GM23338 (cell line): Measurements from ENCODE around the gene SMAP2. TPM values are rescaled to one million over a fixed set of nuclear protein-coding genes. Genes with fewer than 3 reads are reported as not detected.
A peak's percentile ranks its signal among the peaks of the same experiment; 100 is the strongest.
"Not testable (repeated sequence)": the region's sequence is repeated elsewhere in the genome, so short reads cannot be mapped to it uniquely, and the experiment has no call there.

Experiments
- ATAC-seq: fragments of 200-7000 bp; cut with Tn5 transposase; 3 replicates; pipeline ENCODE4 v1.9.1; 2020
- DNase-seq: peaks from one replicate; pipeline ENCODE4 v3.0.0-alpha.2; 2015; ENCODE audit warnings: low spot score
- H2AFZ ChIP-seq: fragments of 200-600 bp; sonication (generic); 2 replicates; pipeline ENCODE4 v1.8.0; 2016; ENCODE audit warnings: antibody characterized with exemption, mild to moderate bottlenecking, moderate library complexity
- H3F3A ChIP-seq: fragments of 200-600 bp; sonication (generic); replicated peaks from 2 replicates; pipeline ENCODE4 v1.8.0; 2017; ENCODE audit warnings: antibody characterized with exemption, mixed run types, low read depth
- H3K27ac ChIP-seq: fragments of 200-600 bp; sonication (generic); 2 replicates; pipeline ENCODE4 v1.6.1; 2016; ENCODE audit warnings: low read depth
- H3K27me3 ChIP-seq: fragments of 200-600 bp; sonication (generic); 2 replicates; pipeline ENCODE4 v1.8.0; 2016; ENCODE audit warnings: mild to moderate bottlenecking, mixed run types, moderate library complexity; ENCODE audit not compliant: insufficient read depth
- H3K36me3 ChIP-seq: fragments of 200-600 bp; sonication (generic); 2 replicates; pipeline ENCODE4 v1.8.0; 2016; ENCODE audit warnings: mild to moderate bottlenecking; ENCODE audit not compliant: insufficient read depth
- H3K4me1 ChIP-seq: fragments of 200-600 bp; sonication (generic); 2 replicates; pipeline ENCODE4 v1.8.0; 2016; ENCODE audit warnings: mild to moderate bottlenecking, moderate library complexity; ENCODE audit not compliant: insufficient read depth
- H3K4me2 ChIP-seq: fragments of 200-600 bp; sonication (generic); 2 replicates; pipeline ENCODE4 v1.7.1; 2017; ENCODE audit warnings: mixed run types
- H3K4me3 ChIP-seq: fragments of 200-600 bp; sonication (generic); 2 replicates; pipeline ENCODE4 v1.6.1; 2016; ENCODE audit warnings: mixed run types
- H3K79me2 ChIP-seq: fragments of 200-600 bp; sonication (generic); replicated peaks from 2 replicates; pipeline ENCODE4 v1.8.0; 2017; ENCODE audit warnings: mild to moderate bottlenecking; ENCODE audit not compliant: insufficient read depth
- H3K9me2 ChIP-seq: fragments of 200-600 bp; sonication (generic); 2 replicates; pipeline ENCODE4 v1.8.0; 2017; ENCODE audit not compliant: insufficient read depth
- H4K20me1 ChIP-seq: fragments of 200-600 bp; sonication (generic); replicated peaks from 2 replicates; pipeline ENCODE4 v1.8.0; 2017; ENCODE audit warnings: mild to moderate bottlenecking; ENCODE audit not compliant: insufficient read depth
- H3K27ac Mint-ChIP-seq: 2 replicates; pipeline ENCODE4 v1.8.0; 2020; ENCODE audit warnings: inconsistent platforms, mild to moderate bottlenecking, moderate library complexity, mixed read lengths
- H3K27me3 Mint-ChIP-seq: 3 replicates; pipeline ENCODE4 v1.8.0; 2022; ENCODE audit warnings: low read depth, mild to moderate bottlenecking, moderate library complexity, mixed read lengths, inconsistent platforms; ENCODE audit not compliant: insufficient read depth, poor library complexity
- H3K36me3 Mint-ChIP-seq: 3 replicates; pipeline ENCODE4 v1.8.0; 2021; ENCODE audit warnings: low read depth, mild to moderate bottlenecking, inconsistent platforms, moderate library complexity, mixed read lengths
- H3K4me1 Mint-ChIP-seq: 3 replicates; pipeline ENCODE4 v1.8.0; 2020; ENCODE audit warnings: mild to moderate bottlenecking, inconsistent platforms, mixed read lengths
- H3K4me3 Mint-ChIP-seq: 3 replicates; pipeline ENCODE4 v1.8.0; 2021; ENCODE audit warnings: moderate library complexity, mild to moderate bottlenecking, inconsistent platforms, mixed read lengths
- H3K9me3 Mint-ChIP-seq: 3 replicates; pipeline ENCODE4 v1.8.0; 2020; ENCODE audit warnings: moderate library complexity, mild to moderate bottlenecking, inconsistent platforms, mixed read lengths
- CTCF ChIP-seq, 2 experiments: fragments of 200-600 bp in 1 of 2; sonication (generic) in 1 of 2; conservative IDR thresholded peaks; 2 replicates each; pipeline versions ENCODE4 v1.5.1 to v1.6.1; 2016 to 2017; ENCODE audit warnings: antibody characterized with exemption in 2 of 2, low read depth in 2 of 2, mild to moderate bottlenecking in 2 of 2, moderate library complexity in 1 of 2
- ZNF114 ChIP-seq: fragments of 250-450 bp; sonication (Bioruptor Pico); IDR thresholded peaks from 2 replicates; pipeline ENCODE4 v1.5.0; 2020; ENCODE audit warnings: mild to moderate bottlenecking, moderate library complexity
- ZNF462 ChIP-seq: fragments of 250-450 bp; sonication (Bioruptor Pico); IDR thresholded peaks from 2 replicates; pipeline ENCODE4 v1.5.0; 2020; ENCODE audit warnings: mild to moderate bottlenecking, moderate library complexity
- polyA plus RNA-seq: library from polyadenylated mRNA; unstranded; fragments of >200 nt; fragmentation: Nextera tagmentation; extraction: Ambion mirVana; gene quantifications from 2 replicates; pipeline ENCODE4 v1.2.1, GENCODE V29; 2016
- total RNA-seq: library from RNA; depleted of rRNA; stranded (reverse); fragments of >200 nt; shearing (Covaris generic); gene quantifications from 2 replicates; pipeline ENCODE4 v1.2.3, GENCODE V29; 2014

The SMAP2 gene
- total and polyA plus RNA-seq, 2 experiments from 2014 or later = 2.9 to 4.8 TPM

GRCh38 chr1:40341491-40342380 is 31.8 kb upstream of the SMAP2 start:
- Mint-ChIP-seq H3K27ac (no peak overlapping the region), H3K27me3 (peaks cover 4% of the 10 kb centered on the region), H3K4me1 (0 out of 3 replicates have a peak, but pooled peaks cover 2% of the 10 kb centered on the region), H3K9me3 (no peaks in the 10 kb centered on the region), H3K4me3 (no peak overlapping the region), H3K36me3 (no peaks in the 10 kb centered on the region)
- H3K79me2 ChIP-seq = no peaks in the 10 kb centered on the region
- no peak overlapping the region for H3K4me3 ChIP-seq
- H2AFZ ChIP-seq = 0 out of 2 replicates have a peak overlapping the region, but pooled peaks have one; percentile 38
- H3K27ac ChIP-seq = no peak overlapping the region
- no peaks in the 10 kb centered on the region for H3K9me2 ChIP-seq
- no peak for DNase-seq
- no peak overlapping the region for H3K4me2 ChIP-seq
- H3K27me3 ChIP-seq = no peaks in the 10 kb centered on the region
- H4K20me1 ChIP-seq = no peaks in the 10 kb centered on the region
- no peak for TF ChIP-seq ZNF114 (CRISPR knock-in tag)
- ATAC-seq = no peak
- no peaks in the 10 kb centered on the region for H3K4me1 ChIP-seq
- no peaks in the 10 kb centered on the region for H3K36me3 ChIP-seq
- H3F3A ChIP-seq = no peaks in the 10 kb centered on the region

- not testable (repeated sequence) for H3K79me2 ChIP-seq, H3K36me3 Mint-ChIP-seq, H4K20me1 ChIP-seq, H3K4me3 ChIP-seq, DNase-seq, ATAC-seq, H3K36me3 ChIP-seq, H3K27me3 ChIP-seq, H3K4me3 Mint-ChIP-seq, H3K27ac ChIP-seq, H3K4me1 Mint-ChIP-seq, H3K4me2 ChIP-seq, H3K27ac Mint-ChIP-seq, H3K27me3 Mint-ChIP-seq, H3K4me1 ChIP-seq, H3K9me3 Mint-ChIP-seq, H3F3A ChIP-seq, H3K9me2 ChIP-seq
- 0 out of 2 replicates have a peak overlapping the region, but pooled peaks have one; percentile 38 for H2AFZ ChIP-seq
Measured at GRCh38 chr1:40342381-40342717, 31.2 kb upstream of the SMAP2 start.

- H3K9me3 Mint-ChIP-seq = no peaks in the 10 kb centered on the region
- H3K79me2 ChIP-seq = no peaks in the 10 kb centered on the region
- TF ChIP-seq CTCF (conservative IDR thresholded peaks at IDR 0.05; ENCODE audit: low read depth in 2 of 2) (0 out of 4 replicates have a peak, but pooled peaks of 1 of the 2 experiments have one; percentile 7), ZNF462 (CRISPR knock-in tag) (no peak)
Measured at GRCh38 chr1:40344597-40344996, 28.9 kb upstream of the SMAP2 start.

More at GRCh38 chr1:40344597-40344996, 28.9 kb upstream of the SMAP2 start:
- Mint-ChIP-seq H3K4me3 (no peak overlapping the region), H3K27me3 (peaks cover 4% of the 10 kb centered on the region), H3K27ac (no peak overlapping the region), H3K36me3 (no peaks in the 10 kb centered on the region), H3K4me1 (no peaks in the 10 kb centered on the region)
- Histone ChIP-seq H3K4me1 (no peaks in the 10 kb centered on the region), H2AFZ (peak overlapping the region; percentile 28; the same call in 1 of the 2 replicates), H3F3A (no peaks in the 10 kb centered on the region), H3K9me2 (no peaks in the 10 kb centered on the region), H3K4me3 (no peak overlapping the region), H3K27ac (no peak overlapping the region), H3K36me3 (no peaks in the 10 kb centered on the region), H3K4me2 (no peak overlapping the region), H4K20me1 (no peaks in the 10 kb centered on the region), H3K27me3 (no peaks in the 10 kb centered on the region)
- peak; percentile 18 for DNase-seq
- peak; percentile 28; the same call in 1 of the 3 replicates for ATAC-seq
